HG02840 (cell line): ENCODE measurements around the gene PRKG1.

Experiments
- ATAC-seq: cut with Tn5 transposase; IDR thresholded peaks from one replicate; pipeline ENCODE4 v1.9.1; 2021; ENCODE audit warnings: mild to moderate bottlenecking, moderate library complexity, moderate number of reproducible peaks; ENCODE audit not compliant: unreplicated experiment, low FRiP score

Gene PRKG1

GRCh38 chr10:51074238-51075028 is at the start of gene PRKG1:
Gene PRKG1, plus strand, starts transcription at chr10:51074487.
- no peak for ATAC-seq

- no peak for ATAC-seq
These were observed 45.9 kb upstream of the PRKG1 start for GRCh38 chr10:51028420-51028819.

- no peak for ATAC-seq
These were observed 45.1 kb upstream of the PRKG1 start for GRCh38 chr10:51029172-51029641.

GRCh38 chr10:51030480-51030879 is 43.8 kb upstream of the PRKG1 start:
- no peak for ATAC-seq

GRCh38 chr10:51031950-51032349 is 42.3 kb upstream of the PRKG1 start:
- no peak for ATAC-seq

GRCh38 chr10:51034769-51035168 is 39.5 kb upstream of the PRKG1 start:
- no peak for ATAC-seq

- ATAC-seq, result no peak
These were observed 38.9 kb upstream of the PRKG1 start for GRCh38 chr10:51035344-51035743.

GRCh38 chr10:51045871-51046270 is 28.4 kb upstream of the PRKG1 start:
- no peak for ATAC-seq

- ATAC-seq, result no peak
These were observed 27.6 kb upstream of the PRKG1 start for GRCh38 chr10:51046654-51047053.

GRCh38 chr10:51047857-51048256 is 26.4 kb upstream of the PRKG1 start:
- ATAC-seq, result no peak

GRCh38 chr10:51048792-51049191 is 25.5 kb upstream of the PRKG1 start:
- no peak for ATAC-seq

GRCh38 chr10:51052163-51052562 is 22.1 kb upstream of the PRKG1 start:
- ATAC-seq, result no peak

- ATAC-seq, result no peak
These were observed 16.4 kb upstream of the PRKG1 start for GRCh38 chr10:51057925-51058324.

- ATAC-seq, result no peak
These were observed 11.1 kb upstream of the PRKG1 start for GRCh38 chr10:51063166-51063565.

- no peak for ATAC-seq
These were observed 10.4 kb upstream of the PRKG1 start for GRCh38 chr10:51063659-51064535.

GRCh38 chr10:51066231-51066630 is 8.1 kb upstream of the PRKG1 start:
- no peak for ATAC-seq

- no peak for ATAC-seq
These were observed 2.1 kb upstream of the PRKG1 start for GRCh38 chr10:51072210-51072609.

GRCh38 chr10:51072921-51073434 is 1.3 kb upstream of the PRKG1 start:
- no peak for ATAC-seq

GRCh38 chr10:51073453-51074237 is 642 bp upstream of the PRKG1 start:
- ATAC-seq, result no peak

- no peak for ATAC-seq
These were observed 971 bp downstream of the PRKG1 start for GRCh38 chr10:51075043-51075872.
